Ramos (cell line): Measurements from ENCODE around the gene MCM6.
"Not testable (repeated sequence)": the region's sequence is repeated elsewhere in the genome, so short reads cannot be mapped to it uniquely, and the experiment has no call there.

Experiments used
- in situ Hi-C: fragments of 300-500 bp; cut with MboI; formaldehyde crosslinking; loops from one replicate; pipeline ENCODE4 v1.14.3; 2022; ENCODE audit warnings: low sequenced_read_pairs; ENCODE audit not compliant: unreplicated experiment

Gene MCM6

GRCh38 chr2:135797497-135798274 is 78.6 kb downstream of the MCM6 start:
- in situ Hi-C loops = no loop called here

DNA sequence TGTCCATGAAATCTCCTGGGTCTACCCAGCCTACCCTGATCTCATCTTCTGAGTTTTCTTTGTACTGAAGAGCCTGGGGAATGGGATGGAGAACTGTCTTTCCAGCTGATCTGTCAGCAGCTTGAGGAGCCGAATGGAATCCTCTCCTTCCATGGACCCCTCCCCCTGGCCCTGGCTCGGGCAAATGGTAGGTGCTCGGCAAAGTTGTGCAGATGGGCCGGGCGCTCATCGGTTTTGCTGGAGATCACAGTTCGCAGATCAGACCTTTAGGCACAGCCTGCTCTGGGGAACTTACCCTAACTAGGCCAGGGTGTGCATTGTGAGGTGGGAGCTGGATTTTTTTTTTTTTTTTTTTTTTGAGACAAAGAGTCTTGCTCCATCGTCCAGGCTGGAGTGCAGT is 79.6 kb downstream of the MCM6 start:
- in situ Hi-C loops = no loop called here

DNA sequence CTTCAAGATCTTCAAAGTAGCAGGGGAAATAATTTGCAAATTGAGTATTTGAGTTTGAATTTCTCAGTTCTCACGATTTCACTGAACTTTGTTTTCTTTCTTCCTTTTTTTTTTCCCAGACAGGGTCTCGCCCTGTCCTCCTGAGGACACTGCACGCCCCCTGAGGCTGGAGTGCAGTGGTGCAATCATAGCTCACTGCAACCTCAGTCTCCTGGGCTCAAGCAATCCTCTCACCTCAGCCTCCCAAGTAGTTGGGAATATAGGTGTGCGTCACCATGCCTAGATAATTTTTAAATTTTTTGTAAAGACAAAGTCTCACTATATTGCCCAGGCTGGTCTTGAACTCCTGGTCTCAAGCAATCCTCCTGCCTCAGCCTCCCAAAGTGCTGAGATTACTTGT is 80.6 kb downstream of the MCM6 start:
- in situ Hi-C loops = not testable (repeated sequence)

- in situ Hi-C loops = no loop called here
Observed at GRCh38 chr2:135792401-135793150, 83.7 kb downstream of the MCM6 start.

- in situ Hi-C loops = no loop called here
Observed at GRCh38 chr2:135791418-135792190, 84.6 kb downstream of the MCM6 start.

- in situ Hi-C loops = no loop called here
Observed at GRCh38 chr2:135790423-135790822, 85.8 kb downstream of the MCM6 start.
